ENCODE data around the gene CAVIN2.

Gene CAVIN2, protein sequence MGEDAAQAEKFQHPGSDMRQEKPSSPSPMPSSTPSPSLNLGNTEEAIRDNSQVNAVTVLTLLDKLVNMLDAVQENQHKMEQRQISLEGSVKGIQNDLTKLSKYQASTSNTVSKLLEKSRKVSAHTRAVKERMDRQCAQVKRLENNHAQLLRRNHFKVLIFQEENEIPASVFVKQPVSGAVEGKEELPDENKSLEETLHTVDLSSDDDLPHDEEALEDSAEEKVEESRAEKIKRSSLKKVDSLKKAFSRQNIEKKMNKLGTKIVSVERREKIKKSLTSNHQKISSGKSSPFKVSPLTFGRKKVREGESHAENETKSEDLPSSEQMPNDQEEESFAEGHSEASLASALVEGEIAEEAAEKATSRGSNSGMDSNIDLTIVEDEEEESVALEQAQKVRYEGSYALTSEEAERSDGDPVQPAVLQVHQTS

DNA sequence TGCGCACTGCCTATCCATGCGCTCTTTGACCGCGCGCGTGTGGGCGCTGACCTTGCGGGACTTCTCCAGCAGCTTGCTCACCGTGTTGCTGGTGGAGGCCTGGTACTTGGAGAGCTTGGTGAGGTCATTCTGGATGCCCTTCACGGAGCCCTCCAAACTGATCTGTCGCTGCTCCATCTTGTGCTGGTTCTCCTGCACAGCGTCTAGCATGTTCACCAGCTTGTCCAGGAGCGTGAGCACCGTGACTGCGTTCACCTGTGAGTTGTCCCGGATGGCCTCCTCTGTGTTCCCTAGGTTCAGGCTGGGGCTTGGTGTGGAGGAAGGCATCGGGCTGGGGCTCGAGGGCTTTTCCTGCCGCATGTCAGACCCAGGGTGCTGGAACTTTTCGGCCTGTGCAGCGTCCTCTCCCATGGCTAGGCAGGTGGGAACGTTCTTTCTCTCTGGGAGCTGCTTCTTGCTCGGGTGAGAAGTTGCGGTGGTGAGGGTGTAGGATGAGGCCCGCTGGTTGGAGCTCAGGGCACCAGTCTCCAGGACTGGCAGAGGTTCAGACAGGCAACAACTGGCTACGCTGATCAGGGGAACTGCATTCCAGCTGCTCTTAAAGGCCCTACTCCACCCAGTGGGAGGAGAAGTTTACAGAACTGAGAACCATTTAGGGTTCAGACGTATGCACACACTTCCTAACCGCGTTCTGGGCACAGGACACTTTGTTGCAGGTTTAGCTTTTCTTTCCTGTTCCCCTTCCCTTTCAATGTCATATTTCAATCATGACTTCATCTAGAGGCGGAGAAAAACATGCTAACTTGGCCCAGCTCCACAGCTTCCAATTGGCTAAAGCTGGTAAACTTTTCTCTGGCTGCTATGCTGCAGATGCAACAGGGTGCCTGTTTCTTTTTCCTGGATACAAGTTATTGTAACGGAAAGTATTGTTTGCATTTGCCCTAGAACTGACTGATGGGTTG, at the start of gene CAVIN2:
TSS of gene CAVIN2 (minus strand) at position 574 of the 962 bp plus-strand sequence. CDS start at position 411, 163 bp downstream.
- DNase-seq: no peak

DNA sequence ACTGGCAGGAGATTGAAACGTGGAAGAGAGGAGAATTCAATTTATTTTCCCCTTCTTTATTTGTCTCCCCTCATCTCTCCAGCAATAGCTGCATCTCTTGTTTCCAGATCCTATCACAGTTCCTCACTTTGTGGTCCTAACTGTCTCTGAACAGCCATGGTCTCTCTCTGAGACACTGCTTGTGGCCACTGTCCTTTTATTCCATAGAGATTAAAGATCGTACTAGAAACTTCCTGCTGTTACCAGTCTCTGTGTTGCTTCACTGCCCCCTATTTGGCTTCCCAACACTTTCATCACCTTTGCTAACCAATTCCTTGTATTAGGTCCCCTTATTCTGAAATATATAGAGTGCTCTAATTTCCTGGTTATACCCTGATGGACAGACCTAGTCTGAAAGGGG, 48.9 kb upstream of the CAVIN2 start:
- no peak for DNase-seq

DNA sequence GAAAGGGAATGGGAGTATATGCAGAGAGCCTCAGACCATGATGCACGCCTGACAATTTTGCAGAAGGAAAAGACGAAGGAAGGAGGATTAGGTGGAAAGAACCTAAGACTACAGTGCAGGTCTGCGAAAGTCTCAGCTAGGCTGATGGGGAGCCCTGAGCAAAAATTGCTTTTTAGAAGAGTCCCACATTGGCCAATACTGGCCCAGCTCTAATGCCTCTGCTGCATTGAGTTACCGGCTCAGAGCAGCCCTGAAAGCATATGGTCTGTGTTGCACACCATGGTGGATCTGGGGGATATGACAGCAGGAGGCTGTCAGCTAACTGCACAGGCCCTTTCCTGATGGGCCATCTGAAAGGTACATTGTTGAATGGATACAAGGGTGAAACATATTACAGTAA, 48.3 kb upstream of the CAVIN2 start:
- DNase-seq: no peak

DNA sequence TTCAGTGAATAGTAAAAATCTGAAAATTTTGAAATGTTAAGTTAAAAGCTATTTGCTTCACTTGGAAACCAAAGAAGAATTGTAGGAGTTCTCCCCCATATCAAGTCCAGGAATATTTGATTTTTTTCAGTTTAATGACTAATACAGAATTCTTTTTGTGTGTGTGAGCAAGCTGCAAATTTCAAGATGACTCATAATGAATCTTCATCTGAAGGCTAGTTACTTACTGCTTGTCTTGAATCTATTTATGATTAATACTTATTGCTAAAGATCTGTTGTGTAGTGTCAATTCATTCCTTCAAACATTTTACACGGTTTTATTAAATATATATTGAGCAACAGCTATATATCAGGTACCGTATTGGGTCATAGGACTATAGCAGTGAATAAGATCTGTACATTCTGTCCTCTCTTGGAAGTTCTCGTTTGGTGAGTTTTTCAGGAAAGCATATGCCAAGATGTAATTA, 47.8 kb upstream of the CAVIN2 start:
- DNase-seq: no peak

DNA sequence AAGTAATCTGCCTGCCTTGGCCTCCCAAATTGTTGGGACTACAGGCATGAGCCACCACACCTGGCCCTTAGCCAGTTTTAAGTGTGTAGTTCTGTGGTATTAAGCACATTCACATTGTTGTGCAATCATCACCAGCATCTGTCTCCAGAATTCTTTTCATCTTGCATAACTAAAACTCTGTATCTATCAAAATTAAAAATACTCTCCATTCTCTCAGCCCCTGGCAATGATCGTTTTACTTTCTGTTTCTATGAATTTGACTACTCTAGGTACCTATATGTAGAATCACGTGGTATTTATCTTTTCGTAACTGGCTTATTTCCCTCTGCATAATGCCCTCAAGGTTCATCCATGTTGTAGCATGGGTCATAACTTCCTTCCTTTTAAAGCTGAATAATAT, 45.5 kb upstream of the CAVIN2 start:
- DNase-seq: no peak

DNA sequence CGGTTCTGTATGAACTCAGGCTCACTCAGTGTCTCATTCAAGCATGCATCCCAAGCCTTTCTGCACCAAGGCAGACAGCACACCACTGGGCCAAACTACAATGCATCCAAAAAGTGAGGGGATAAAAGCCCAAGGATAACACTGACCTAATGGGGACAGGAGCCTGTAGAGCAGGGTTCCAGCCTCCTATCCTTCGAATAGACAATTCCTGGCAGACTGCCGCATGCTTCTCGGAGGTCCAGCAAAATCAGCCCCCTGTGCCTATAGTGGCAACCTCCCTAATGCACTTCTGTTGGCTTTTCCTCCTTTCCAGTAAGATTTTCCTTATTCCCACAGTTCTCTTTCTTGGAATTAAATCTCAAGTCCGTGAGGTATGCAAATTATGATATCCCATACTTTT, 44.8 kb upstream of the CAVIN2 start:
- DNase-seq: no peak

DNA sequence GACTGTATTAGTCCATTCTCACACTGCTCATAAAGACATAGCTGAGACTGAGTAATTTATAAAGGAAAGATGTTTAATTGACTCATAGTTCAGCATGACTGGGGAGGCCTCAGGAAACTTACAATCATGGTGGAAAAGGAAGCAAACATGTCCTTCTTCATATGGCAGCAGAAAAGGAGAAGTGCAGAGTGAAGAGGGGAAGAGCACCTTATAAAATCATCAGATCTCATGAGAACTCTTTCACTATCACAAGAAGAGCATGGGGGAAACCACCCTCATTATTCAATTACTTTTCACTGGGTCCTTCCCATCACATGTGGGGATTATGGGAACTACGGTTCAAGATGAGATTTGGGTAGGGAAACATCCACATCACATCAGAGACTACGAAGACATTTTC, 43.0 kb upstream of the CAVIN2 start:
- no peak for DNase-seq

DNA sequence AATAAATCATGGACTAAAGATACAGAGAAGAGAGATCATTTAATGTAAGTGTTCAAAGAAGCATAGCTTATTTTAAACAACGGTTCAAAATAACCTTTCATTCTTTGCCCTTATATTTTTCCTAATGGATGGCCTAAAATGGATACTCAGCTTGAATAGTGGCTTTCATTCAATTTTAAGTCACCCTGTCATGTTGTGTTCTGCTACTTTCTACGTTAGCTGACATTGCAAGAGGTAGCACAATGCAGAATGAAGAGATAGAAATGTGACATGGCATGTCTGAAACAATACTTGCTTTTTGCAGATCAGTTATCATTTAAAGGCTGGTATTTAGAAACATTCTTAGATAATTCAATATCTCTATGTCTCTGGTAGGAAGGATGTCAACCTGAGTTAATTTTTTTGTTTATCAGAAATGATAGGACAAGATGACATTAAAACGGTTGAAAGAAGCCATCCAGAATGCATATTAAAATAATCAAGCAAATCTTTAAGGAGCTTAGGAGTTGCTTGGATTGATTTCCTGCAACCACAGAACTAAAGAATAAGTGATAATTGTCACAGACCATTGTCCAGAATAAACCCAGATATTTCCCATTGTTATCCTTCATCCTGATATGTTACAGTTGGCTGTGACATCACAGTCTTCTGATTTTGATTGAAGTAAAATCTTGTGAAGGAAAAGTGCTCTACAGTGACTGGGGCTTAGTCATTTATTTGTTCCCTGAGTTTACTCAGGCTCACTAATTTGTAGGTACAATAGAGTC, 41.7 kb upstream of the CAVIN2 start:
- DNase-seq: no peak

DNA sequence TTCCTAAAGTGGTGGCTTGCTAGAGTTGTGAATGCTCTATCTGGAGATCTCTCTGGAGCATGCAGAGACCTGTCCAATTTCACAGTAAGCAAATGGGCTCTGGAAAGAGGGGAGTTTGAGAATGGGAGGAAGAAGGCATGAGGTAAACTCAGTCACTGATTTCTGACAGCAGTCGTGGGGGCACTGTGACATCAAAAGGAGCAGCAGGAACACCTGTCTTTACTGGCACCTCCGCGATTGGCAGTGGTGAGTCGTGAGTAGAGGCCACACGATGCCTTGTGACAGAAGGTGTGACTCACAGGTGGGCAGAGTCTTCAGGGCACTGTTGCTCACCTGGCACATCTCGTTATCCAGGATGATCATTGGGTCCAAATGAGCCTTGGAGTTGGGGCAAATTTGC, 38.8 kb upstream of the CAVIN2 start:
- no peak for DNase-seq

DNA sequence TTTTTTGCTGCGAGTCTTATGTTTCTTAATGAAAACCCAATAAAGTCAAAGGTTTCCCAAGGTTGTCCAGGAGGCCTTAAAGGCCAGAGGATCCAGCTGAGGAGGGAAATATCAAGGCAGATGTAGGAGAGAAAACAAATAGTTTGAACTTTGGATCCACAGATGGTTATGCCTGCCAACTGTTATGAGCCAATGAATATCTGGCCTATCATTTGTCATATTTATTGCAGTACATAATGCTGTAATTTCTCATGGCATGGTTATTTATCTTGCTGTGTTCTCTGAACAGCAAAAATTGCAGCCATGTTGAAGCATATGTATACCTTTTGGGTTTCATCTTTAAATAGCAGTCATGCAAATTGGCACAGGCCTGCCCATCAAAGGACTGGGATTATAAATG, 38.2 kb upstream of the CAVIN2 start:
- no peak for DNase-seq

DNA sequence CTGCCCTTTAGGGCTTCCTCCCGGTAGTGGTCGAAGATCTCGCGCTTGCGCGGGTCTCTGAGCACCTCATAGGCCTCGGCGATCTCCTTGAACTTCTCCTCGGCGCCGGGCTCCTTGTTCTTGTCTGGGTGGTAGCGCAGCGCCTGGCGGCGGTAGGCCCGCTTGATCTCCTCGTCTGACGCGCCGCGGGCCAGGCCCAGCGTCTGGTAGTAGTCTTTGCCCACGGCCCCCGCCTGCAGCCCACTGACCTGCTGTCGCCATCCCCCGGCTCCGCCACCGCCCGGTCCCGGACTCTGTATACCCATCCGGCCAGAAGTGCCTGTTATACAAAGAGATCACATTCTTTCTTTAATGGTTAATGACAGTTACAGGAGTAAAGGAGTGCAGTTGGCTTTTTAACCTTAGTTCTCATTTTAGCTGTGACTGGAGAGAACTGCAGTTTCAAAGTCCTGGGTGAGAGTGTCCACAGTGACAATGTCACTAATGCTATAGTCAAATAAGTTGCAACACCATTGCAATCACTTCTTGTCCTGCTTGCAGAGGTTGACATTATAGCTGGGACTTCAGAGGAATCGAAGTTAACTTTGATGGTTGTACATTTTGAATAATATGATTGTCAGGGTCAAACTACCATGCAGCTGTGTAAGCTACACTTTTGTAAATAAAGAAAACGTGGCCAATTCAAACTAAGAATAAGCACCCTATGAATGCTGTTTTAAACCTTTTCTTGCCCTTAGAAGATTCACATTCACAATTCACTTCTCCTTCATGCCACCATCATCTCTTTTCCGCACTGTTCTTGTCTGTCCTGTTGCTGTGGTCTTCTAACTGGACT, 35.3 kb upstream of the CAVIN2 start:
- DNase-seq: no peak

DNA sequence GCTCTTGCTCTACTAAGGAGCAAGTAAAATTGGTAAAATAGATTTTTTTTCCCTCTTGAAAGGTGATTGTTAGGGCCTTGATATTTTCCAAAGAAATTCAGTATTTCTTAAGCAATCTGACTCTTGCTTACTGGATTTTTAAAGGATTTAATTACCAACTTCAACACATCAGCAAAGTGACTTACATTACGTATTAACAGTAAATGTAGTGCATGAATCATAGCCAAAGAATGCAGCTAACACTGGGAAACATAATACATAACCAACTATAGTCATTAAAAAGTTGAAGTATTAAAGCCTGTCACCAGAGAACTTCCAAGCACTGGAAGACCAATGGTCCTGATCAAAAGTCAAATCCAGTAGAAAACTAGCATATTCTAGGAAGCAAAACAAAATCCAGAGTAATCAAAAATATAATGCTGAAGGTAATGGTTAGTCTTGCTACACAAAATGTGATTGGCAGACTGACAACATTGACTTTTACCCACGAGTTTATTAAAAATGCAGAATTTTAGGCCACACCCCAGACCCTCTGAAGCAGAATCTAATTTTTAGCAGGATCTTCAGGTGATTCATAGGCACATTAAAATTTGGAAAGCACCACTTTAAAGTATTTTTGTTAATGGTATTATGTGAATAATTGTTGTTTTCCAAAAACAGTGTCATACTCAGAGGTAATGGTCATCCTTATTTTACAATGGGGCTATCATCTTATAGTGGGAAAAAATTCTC, 31.8 kb upstream of the CAVIN2 start:
- DNase-seq: no peak

DNA sequence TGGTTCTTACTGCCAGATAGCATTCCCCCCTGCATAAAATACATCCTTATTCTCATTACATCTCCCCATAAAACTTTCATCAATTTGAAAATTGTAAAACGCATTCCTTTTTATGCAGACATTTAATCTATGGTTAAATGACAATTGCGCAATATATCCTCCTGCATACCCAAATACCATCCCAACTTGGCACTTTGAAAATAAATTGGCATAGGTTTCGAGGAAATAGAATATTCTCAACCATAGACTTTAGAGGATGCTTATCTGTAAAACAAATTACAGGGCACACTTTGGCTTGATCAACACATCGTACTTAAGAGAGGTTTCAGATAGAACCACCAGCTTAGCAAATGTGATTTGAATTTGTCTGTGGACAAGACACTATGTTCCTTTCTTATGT, 31.0 kb upstream of the CAVIN2 start:
- no peak for DNase-seq

DNA sequence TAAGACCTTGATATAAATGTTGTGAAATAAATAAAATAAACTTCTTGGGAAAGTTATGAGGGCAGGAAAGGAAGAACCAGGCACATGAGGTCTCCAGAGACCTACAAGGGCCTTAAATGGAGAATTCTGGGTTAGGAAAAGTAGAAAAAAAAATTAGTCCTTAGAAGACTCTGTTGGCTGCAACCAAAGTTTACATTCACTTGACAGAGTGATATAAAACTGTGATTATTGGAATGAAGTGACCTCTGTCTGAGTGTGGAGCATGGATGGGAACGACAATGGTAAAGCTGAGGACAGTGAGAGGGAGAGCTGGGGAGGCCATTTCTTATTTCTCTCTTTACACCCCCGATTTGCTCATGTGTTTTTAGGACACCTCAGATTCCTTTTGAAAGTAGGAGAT, 29.0 kb upstream of the CAVIN2 start:
- DNase-seq: no peak

DNA sequence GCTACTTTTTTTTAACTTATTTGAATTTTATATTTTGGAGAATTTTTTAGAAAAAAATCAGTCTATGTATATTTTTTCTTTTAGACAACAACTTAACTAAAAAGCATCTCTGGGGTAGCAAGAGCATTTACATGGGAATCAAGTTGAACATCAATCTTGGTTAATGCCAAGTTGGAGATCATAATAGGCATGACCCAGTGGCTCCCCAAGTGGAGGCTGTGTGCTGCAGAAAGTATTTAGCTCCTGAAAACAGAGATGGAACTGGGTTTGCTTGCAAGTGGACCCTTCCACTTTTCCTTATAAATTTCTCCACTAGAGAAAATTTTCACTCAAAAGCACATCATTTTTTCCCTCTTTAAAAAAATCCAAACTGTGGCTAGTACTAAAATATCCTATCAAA, 23.9 kb upstream of the CAVIN2 start:
- no peak for DNase-seq

DNA sequence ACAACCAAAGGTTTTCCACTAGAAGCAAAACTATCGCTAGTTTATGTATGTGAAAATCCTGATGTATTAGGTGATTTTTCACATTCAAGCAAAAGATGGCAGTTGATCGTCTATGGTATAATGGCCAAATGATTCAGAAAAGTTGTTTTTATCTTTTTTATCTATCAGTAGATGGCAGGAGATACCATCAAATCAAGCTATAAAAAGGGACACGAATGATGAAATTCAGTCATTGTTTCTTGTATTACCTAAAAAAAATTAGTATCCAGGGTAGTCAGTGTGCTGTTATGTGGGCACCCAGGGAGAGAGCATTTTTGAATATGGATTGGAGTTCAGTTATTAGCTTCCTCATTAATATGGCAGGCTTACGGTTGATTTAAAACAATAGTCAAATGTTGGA, 22.9 kb upstream of the CAVIN2 start:
- DNase-seq: no peak

DNA sequence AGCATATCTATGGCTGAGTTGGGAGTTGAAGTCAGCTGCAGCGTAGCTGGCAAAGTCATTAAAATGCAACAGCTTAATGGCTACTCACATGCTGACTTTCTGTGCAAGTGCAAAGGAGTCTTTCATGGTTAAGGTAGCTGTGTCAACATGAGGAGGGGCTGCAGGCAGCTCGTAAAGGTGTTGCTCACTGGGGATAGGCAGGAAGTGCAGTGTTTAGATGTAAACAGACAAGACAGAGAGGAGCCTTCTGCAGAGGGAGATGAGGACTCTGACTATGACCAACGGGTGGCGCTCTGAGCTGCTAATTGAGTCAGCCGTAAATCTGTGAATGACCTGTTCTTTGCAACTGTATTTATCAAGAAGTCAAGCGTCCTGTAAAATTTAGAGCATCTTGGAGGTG, 22.3 kb upstream of the CAVIN2 start:
- DNase-seq: no peak

DNA sequence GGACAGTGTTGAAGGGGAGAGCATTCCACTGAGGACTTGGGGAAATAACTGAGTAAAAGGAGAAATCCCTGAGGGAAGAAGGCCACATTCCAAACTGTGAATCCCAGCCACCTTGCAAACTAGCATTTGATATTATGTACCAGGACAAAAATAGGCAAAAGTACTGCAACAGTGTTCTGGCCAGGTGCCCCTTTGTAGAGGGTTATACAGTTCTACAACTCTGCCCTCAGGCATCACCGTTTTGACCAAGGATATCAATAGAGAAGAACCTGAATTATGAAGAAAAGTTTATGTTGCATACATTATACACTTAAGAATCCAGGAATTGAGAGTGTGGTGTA, 20.6 kb upstream of the CAVIN2 start:
- no peak for DNase-seq

DNA sequence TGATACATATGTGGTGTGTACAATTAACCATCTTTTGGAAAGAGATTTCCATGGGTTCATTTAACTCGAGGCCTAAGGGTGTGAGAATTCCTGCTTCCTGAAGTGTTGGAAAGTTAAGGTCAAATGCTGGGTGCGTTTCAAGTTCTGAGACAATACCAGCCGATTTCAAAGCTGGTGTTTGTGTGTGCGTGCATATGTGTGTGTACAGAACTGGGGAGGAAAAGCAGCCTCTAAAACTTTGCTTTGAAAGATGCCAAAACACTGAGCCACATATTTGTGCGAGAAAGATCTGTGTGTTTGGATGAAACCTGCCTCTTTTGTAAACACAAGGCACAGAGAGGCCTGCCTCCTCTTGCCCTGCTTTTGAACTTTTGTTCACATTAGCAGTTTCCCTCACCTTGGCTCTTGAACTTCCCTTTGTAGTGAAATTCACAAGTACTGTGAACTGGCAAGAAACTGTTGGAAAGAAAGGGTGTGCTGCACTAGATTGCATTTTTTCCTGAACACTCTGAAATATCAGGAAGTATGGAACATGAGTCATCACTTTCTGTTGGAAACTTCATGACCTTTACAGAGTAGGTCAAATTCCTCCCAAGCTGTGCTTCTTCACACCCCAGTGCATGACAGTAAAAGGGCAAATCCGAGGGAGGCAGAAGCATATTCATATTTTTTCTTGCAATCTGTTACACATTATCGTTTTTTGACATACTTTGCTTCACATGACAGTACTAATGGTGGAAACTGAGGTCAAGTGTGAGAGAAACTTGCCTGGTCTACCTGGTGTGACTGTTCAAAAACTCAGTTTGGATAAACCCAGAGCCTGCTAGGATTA, 20.0 kb upstream of the CAVIN2 start:
- DNase-seq: no peak

DNA sequence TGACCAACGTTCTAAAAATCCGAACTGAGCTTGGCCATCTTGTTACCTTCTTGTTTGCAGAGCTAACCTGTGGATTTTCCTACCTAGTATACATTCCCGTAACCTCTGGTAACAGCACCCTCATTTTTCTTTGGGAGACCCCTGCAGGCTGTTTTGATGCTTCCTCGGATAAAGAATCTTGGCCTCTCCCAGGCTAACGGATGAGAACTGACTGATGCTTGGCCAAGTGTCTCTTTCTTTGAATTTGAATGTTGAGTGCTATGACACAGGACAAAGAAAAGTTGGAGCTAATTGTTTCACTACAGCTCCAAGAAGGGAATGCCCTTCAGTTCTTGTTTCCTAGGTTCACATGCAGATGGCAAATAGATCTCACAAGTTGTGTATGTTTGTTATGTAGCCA, 19.3 kb upstream of the CAVIN2 start:
- no peak for DNase-seq

All from activated effector memory CD4-positive, alpha-beta T cell treated with anti-CD3 and anti-CD28 coated beads, Interleukin-2, amount 50 U/mL, for 16 hours (primary cell).